ENCODE data around the gene GALNT5.

GALNT5 gene

DNA sequence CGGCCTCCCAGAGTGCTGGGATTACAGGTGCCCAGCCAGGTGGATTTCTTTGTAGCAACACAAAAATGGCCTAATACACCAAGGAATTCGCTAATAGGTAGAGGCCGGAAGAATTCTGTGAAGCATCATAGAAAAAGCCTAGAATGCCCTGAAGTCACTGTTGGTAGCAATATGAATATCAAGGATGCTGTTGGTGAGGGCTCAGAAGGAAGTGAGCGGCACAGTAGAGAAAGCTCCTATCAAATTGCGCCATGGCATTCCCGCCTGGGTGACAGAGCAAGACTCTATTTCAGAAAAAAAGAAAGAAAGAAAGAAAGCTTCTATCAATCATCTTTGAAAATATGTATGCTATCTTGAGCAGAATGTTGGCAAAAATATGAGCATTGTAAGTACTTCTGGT, 23.8 kb downstream of the GALNT5 start:
- DNase-seq (ENCODE audit: low read depth in 2 of 2): no peak

DNA sequence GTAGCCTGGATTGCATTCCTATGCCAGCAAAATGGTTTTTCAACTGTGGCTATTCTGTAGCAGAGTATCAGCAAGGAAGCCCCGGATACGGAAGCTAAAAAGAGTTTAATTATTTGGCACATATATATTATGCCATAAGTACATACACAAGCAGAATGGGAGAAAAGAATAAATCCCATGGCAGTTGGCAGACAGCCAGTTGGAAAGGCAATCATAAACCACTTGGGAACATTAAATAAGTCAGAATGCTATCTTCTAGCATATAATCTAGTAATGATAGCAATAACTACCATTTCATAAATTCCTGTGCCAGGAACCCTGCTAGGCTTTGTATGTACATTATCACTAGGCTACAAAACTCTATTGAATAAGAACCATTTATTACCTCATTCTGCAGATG, 26.0 kb downstream of the GALNT5 start:
- no peak overlapping the region for H3K4me3 ChIP-seq (replicated peaks in 1 of 2; ENCODE audit: low read depth in 2 of 2, low read length in 2 of 2)
- DNase-seq (ENCODE audit: low read depth in 2 of 2): no peak

More for the DNA sequence above, 23.8 kb downstream of the GALNT5 start:
- no peak overlapping the region for H3K4me3 ChIP-seq (replicated peaks in 1 of 2; ENCODE audit: low read depth in 2 of 2, low read length in 2 of 2)
- TF ChIP-seq, protein P1, sequence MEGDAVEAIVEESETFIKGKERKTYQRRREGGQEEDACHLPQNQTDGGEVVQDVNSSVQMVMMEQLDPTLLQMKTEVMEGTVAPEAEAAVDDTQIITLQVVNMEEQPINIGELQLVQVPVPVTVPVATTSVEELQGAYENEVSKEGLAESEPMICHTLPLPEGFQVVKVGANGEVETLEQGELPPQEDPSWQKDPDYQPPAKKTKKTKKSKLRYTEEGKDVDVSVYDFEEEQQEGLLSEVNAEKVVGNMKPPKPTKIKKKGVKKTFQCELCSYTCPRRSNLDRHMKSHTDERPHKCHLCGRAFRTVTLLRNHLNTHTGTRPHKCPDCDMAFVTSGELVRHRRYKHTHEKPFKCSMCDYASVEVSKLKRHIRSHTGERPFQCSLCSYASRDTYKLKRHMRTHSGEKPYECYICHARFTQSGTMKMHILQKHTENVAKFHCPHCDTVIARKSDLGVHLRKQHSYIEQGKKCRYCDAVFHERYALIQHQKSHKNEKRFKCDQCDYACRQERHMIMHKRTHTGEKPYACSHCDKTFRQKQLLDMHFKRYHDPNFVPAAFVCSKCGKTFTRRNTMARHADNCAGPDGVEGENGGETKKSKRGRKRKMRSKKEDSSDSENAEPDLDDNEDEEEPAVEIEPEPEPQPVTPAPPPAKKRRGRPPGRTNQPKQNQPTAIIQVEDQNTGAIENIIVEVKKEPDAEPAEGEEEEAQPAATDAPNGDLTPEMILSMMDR (IDR thresholded peaks at IDR 0.05; ENCODE audit: low read depth, low read length): no peak

DNA sequence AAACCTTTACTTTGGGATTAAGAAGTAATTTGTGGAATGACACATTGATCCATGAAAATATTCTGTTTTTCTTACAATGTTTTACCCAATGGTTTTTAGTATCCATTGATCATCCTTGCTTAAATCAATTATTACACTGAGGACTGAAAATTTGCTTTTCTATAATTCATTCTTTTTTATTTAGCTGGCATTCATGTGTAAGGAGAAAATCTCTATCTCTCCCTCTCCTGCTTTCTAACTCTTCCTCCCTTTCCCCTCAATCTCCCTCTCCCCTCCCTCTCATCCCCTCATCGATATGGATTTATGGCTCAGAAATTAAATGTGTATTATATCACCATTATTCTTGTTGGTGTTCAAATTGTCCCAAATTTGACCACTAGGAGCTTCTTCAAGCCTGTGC, 29.7 kb downstream of the GALNT5 start:
- TF ChIP-seq, protein P1 (IDR thresholded peaks at IDR 0.05; ENCODE audit: low read depth, low read length): no peak
- H3K4me3 ChIP-seq (replicated peaks in 1 of 2; ENCODE audit: low read depth in 2 of 2, low read length in 2 of 2): no peak overlapping the region
- DNase-seq (ENCODE audit: low read depth in 2 of 2): no peak

More for the DNA sequence above, 26.0 kb downstream of the GALNT5 start:
- TF ChIP-seq, protein P1 (IDR thresholded peaks at IDR 0.05; ENCODE audit: low read depth, low read length): no peak

DNA sequence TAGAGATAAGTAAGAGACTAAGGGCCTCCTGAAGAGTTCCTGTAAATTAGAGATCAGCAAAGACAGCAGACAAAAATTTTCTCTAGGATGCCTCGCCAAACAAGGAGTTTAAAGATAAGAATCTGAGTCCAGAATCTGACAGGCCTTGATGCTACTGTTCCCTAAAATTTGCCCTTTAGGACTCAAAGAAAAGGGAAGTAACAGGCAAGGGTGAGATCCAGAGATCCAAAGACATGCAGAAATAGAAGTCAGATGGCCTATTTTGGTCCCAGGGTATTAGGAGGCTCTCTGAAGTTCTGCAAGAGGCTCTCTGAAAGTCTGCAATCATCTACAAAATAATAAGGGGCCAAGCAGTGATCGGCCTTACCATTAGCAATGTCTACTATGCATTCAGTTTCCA, 33.0 kb downstream of the GALNT5 start:
- TF ChIP-seq, protein P1 (IDR thresholded peaks at IDR 0.05; ENCODE audit: low read depth, low read length): no peak
- H3K4me3 ChIP-seq (replicated peaks in 1 of 2; ENCODE audit: low read depth in 2 of 2, low read length in 2 of 2): no peak overlapping the region

DNA sequence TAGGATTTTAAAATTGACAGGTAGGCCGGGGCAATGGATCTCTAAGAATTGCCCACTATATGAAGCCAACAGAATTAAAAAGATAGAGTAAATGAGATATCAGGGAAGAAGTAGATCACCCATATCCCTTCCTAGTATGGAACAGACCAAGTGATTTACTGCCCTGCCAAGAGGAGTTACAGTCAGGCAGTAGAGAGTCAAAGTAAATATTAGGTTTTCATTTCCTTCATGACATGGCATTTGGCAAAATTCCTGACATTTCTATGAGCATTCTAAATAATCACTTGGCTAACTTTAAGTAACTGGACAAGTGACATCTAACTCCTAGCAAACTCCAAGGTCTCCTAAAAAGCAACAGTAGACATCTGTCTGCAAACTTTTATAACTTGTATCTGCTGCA, 33.5 kb downstream of the GALNT5 start:
- no peak for DNase-seq (ENCODE audit: low read depth in 2 of 2)
- TF ChIP-seq, protein P1 (IDR thresholded peaks at IDR 0.05; ENCODE audit: low read depth, low read length): no peak
- no peak overlapping the region for H3K4me3 ChIP-seq (replicated peaks in 1 of 2; ENCODE audit: low read depth in 2 of 2, low read length in 2 of 2)

More for the DNA sequence above, 33.0 kb downstream of the GALNT5 start:
- no peak for DNase-seq (ENCODE audit: low read depth in 2 of 2)

DNA sequence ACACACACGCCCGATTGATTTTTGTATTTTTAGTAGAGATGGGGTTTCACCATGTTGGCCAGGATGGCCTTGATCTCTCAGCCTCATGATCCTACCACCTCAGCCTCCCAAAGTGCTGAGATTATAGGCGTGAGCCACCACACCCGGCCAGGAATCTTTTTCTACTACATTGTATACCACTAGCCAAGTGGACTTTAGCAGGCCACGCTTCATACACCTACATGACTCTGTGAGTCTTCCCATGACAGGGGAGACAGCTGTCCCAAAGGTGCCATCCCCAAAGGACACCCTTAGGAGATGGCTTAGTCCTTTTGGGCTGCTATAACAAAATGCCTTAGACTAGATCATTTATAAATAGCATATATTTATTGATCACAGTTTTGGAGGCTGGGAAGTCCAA, 35.3 kb downstream of the GALNT5 start:
- TF ChIP-seq, protein P1 (IDR thresholded peaks at IDR 0.05; ENCODE audit: low read depth, low read length): no peak
- no peak for DNase-seq (ENCODE audit: low read depth in 2 of 2)
- no peak overlapping the region for H3K4me3 ChIP-seq (replicated peaks in 1 of 2; ENCODE audit: low read depth in 2 of 2, low read length in 2 of 2)

DNA sequence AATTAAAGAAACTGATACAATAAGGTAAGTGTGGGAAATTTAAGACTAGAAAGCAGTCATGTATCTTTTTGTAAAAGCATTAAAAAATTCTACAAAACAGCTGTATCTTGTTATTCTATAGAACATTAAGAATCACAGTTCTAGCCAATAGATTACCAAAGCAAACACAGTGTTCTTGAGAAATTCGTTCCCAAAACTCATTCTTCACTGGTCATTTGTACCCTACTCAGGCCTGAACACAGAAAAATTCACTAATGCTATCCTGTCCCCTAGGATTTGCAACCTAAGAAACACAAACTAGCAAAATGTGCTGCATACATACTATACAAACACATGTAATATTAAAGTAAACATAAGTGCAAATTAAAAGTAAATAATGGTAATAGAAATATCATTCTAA, 39.0 kb downstream of the GALNT5 start:
- no peak overlapping the region for H3K4me3 ChIP-seq (replicated peaks in 1 of 2; ENCODE audit: low read depth in 2 of 2, low read length in 2 of 2)
- DNase-seq (ENCODE audit: low read depth in 2 of 2): no peak

More for the DNA sequence above, 39.0 kb downstream of the GALNT5 start:
- TF ChIP-seq, protein P1 (IDR thresholded peaks at IDR 0.05; ENCODE audit: low read depth, low read length): no peak

Measured in cardiac fibroblast (primary cell).